ENCODE data around the gene LCORL. TPM values are rescaled to one million over a fixed set of nuclear protein-coding genes. Genes with fewer than 3 reads are reported as not detected.

Gene LCORL
- 2.8 to 5.5 TPM (median 4.7 TPM) in 5 replicates for total RNA-seq (2022; extraction: Qiagen RNA extraction)

GRCh38 chr4:18021720-18022571, at the start of gene LCORL:
LCORL (minus strand) TSS chr4:18021755; CDS start chr4:18021751, 4 bp downstream.

GRCh38 chr4:17810260-17811077, 211.1 kb downstream of the LCORL start, which contains the start of the genes DCAF16 and NCAPG:
DCAF16 (minus strand) TSS chr4:17810757; CDS start chr4:17804141, 6,616 bp downstream.
NCAPG (plus strand) TSS chr4:17810979; CDS start chr4:17811078, 99 bp downstream.

Other genes with a start within 250 kb of the LCORL start
- gene FAM184B, start 240.1 kb downstream of the LCORL start, total RNA-seq (2022; extraction: Qiagen RNA extraction), result 0.01 to 0.02 TPM (median 0.02 TPM) in 5 replicates
- gene DCAF16, start 211.0 kb downstream of the LCORL start, total RNA-seq (2022; extraction: Qiagen RNA extraction), result 4.4 to 8.1 TPM (median 6.1 TPM) in 5 replicates
- gene NCAPG, start 210.8 kb downstream of the LCORL start, total RNA-seq (2022; extraction: Qiagen RNA extraction), result 22.0 to 30.0 TPM (median 24.4 TPM) in 5 replicates